AG04450 (cell line): Measurements from ENCODE around the gene APP. TPM values are rescaled to one million over a fixed set of nuclear protein-coding genes. Genes with fewer than 3 reads are reported as not detected.

Experiments
- CTCF ChIA-PET: fragments of 300-600, 350-600 bp; formaldehyde crosslinking; extraction: SDS; loops from one replicate; lab custom pipeline; 2022; ENCODE audit warnings: antibody characterized with exemption, inconsistent platforms; lab: Charles Lee
- POLR2A ChIA-PET: fragments of 350-600 bp; formaldehyde crosslinking; extraction: SDS; loops from one replicate; lab custom pipeline; 2021; ENCODE audit warnings: antibody characterized with exemption, inconsistent platforms; lab: Yijun Ruan, JAX
- DNase-seq: peaks from one replicate; pipeline ENCODE4 v3.0.0-alpha.2; 2011; ENCODE audit warnings: low read depth, low spot score
- H3K27ac ChIP-seq: one replicate; pipeline ENCODE4 v1.5.1; 2012; ENCODE audit warnings: low read depth, low read length, control low read depth
- H3K27me3 ChIP-seq: one replicate; pipeline ENCODE4 v1.6.0; 2012; ENCODE audit warnings: low read length; ENCODE audit not compliant: control insufficient read depth, insufficient read depth
- H3K4me3 ChIP-seq: 2 replicates; pipeline ENCODE4 v1.5.1; 2011; ENCODE audit warnings: mild to moderate bottlenecking, low read depth, low read length, control low read depth
- H3K9me3 ChIP-seq: 2 replicates; pipeline ENCODE4 v1.5.1; 2012; ENCODE audit warnings: low read length; ENCODE audit not compliant: control insufficient read depth, insufficient read depth
- polyA plus RNA-seq: library from polyadenylated mRNA; depleted of rRNA; stranded (reverse); fragments of >200 nt; gene quantifications from 2 replicates; pipeline ENCODE4 v1.2.3, GENCODE V29; 2011
- TF ChIP-seq, protein P1 (sequence below): IDR thresholded peaks from 2 replicates; pipeline ENCODE4 v1.5.1; 2011; ENCODE audit warnings: low read depth, low read length, control low read depth, inconsistent platforms

The APP gene
- polyA plus RNA-seq, 1 experiment = 870 TPM

DNA sequence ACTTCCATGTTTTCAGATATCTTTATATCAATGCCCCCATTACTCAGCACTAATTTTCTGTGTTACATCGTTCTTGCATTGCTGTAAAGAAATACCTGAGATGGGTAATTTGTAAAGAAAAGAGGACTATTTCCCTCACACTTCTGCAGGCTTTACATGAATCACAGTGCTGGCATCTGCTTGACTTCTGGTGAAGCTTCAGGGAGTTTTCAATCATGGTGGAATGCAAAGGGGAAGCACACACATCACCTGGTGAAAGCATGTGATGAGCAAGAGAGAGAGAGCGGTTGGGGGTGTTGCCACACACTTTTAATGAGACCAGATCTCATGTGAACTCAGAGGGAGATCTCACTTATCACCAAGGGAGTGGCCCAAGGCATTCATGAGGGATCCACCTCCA, 14.9 kb upstream of the APP start:
- peaks cover 3% of the 10 kb centered on the region for H3K27me3 ChIP-seq
- H3K27ac ChIP-seq = no peak overlapping the region
- no peak overlapping the region for H3K4me3 ChIP-seq
- POLR2A ChIA-PET = no interaction called here
- TF ChIP-seq, protein P1, sequence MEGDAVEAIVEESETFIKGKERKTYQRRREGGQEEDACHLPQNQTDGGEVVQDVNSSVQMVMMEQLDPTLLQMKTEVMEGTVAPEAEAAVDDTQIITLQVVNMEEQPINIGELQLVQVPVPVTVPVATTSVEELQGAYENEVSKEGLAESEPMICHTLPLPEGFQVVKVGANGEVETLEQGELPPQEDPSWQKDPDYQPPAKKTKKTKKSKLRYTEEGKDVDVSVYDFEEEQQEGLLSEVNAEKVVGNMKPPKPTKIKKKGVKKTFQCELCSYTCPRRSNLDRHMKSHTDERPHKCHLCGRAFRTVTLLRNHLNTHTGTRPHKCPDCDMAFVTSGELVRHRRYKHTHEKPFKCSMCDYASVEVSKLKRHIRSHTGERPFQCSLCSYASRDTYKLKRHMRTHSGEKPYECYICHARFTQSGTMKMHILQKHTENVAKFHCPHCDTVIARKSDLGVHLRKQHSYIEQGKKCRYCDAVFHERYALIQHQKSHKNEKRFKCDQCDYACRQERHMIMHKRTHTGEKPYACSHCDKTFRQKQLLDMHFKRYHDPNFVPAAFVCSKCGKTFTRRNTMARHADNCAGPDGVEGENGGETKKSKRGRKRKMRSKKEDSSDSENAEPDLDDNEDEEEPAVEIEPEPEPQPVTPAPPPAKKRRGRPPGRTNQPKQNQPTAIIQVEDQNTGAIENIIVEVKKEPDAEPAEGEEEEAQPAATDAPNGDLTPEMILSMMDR = no peak
- H3K9me3 ChIP-seq = no peaks in the 10 kb centered on the region; the same call in none of the 2 replicates
- no peak for DNase-seq
- CTCF ChIA-PET = no interaction called here

DNA sequence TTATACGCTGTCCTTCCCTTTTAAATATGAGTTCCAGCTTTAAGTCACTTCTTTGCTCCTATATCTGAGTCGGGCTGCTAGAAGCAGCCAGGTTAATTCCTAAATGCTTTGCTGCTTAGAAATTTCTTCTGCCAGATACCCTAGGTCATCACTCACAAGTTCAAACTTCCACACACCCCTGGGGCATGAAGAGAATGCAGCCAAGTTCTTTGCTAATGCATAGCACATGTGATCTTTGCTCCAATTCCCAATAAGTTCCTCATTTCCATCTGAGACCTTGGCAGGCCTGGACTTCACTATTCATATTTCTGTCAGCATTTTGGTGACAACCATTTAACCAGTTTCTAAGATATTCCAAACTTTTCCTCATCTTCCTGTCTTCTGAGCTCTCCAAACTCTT, 14.5 kb upstream of the APP start:
- ChIA-PET POLR2A (no interaction called here), CTCF (no interaction called here)
- TF ChIP-seq, protein P1 = no peak
- no peak for DNase-seq
- Histone ChIP-seq H3K4me3 (no peak overlapping the region), H3K27me3 (peaks cover 3% of the 10 kb centered on the region), H3K27ac (no peak overlapping the region), H3K9me3 (no peaks in the 10 kb centered on the region; the same call in none of the 2 replicates)

- ChIA-PET POLR2A (no interaction called here), CTCF (no interaction called here)
- DNase-seq = no peak
- no peaks in the 10 kb centered on the region for H3K9me3 ChIP-seq
- peaks cover 5% of the 10 kb centered on the region for H3K27me3 ChIP-seq
- TF ChIP-seq, protein P1 = no peak
- H3K27ac ChIP-seq = no peak overlapping the region
- H3K4me3 ChIP-seq = no peak overlapping the region
Measured at GRCh38 chr21:26179501-26179900, 8.9 kb upstream of the APP start.

- DNase-seq = no peak
- Histone ChIP-seq H3K27ac (no peak overlapping the region), H3K9me3 (no peaks in the 10 kb centered on the region), H3K27me3 (peaks cover 7% of the 10 kb centered on the region), H3K4me3 (no peak overlapping the region)
- CTCF ChIA-PET = interaction anchor here (1.6 kb wide), 1 partner anchor 282 kb away, joined by 4 read pairs; no protein-coding TSS in a partner anchor
- TF ChIP-seq, protein P1 = no peak
- POLR2A ChIA-PET = no interaction called here
Measured at GRCh38 chr21:26177746-26178426, 7.3 kb upstream of the APP start.

- TF ChIP-seq, protein P1 = no peak
- Histone ChIP-seq H3K27ac (no peak overlapping the region), H3K27me3 (peaks cover 7% of the 10 kb centered on the region), H3K9me3 (no peaks in the 10 kb centered on the region), H3K4me3 (no peak overlapping the region)
- POLR2A ChIA-PET = no interaction called here
- no peak for DNase-seq
- CTCF ChIA-PET = interaction anchor here (1.2 to 1.6 kb wide), 2 partner anchors 280 to 281 kb away, joined by 3 to 4 read pairs; no protein-coding TSS in a partner anchor
Measured at GRCh38 chr21:26177187-26177586, 6.6 kb upstream of the APP start.
